Adipose tissue (tissue), 3 donors: ENCODE results near the gene NKAPL. TPM values are rescaled to one million over a fixed set of nuclear protein-coding genes. Genes with fewer than 3 reads are reported as not detected.

Experiments
- H3K27ac ChIP-seq: one replicate; pipeline ENCODE4 v1.5.1; 2013; ENCODE audit warnings: low read depth, low read length
- WGBS, 3 donors: extraction: QIAGEN DNeasy Blood & Tissue Kit; methylation state at CpG; one replicate each; pipeline ENCODE4 v1.1.7; 2013; 5-methylcytosine and 5-hydroxymethylcytosine counted together
- polyA plus RNA-seq, 3 donors: library from polyadenylated mRNA; stranded (reverse); fragments of 200-250 nt; gene quantifications; one replicate each; pipeline ENCODE4 v1.2.3, GENCODE V29; 2013
- donor health status: healthy with polysubstance abuse.
- donor health status: Bipolar disorder and iron deficiency.
- donor health status: healthy.

Gene NKAPL
- polyA plus RNA-seq = 1 to 10 TPM; 1.2 to 3.0 (median 2.4) TPM

- 26 to 34% (median 33%) methylated on average over 58 of the region's 58 CpGs for WGBS, 3 donors
- no peak within 1 kb of the TSS for H3K27ac ChIP-seq
Observed at GRCh38 chr6:28258877-28259777, at the start of gene NKAPL. TSS of gene NKAPL (plus strand) at chr6:28259297. CDS start at chr6:28259372, 75 bp downstream.

- H3K27ac ChIP-seq = no peak overlapping the region
- 36 to 55% (median 44%) methylated on average over 7 of the region's 7 CpGs for WGBS, 3 donors
Observed at GRCh38 chr6:28209753-28210535, 49.2 kb upstream of the NKAPL start.

- 7 to 16% (median 7%) methylated on average over 16 of the region's 16 CpGs for WGBS, 3 donors
- no peak overlapping the region for H3K27ac ChIP-seq
Observed at GRCh38 chr6:28211840-28212509, 47.1 kb upstream of the NKAPL start.

GRCh38 chr6:28212510-28213212 is 46.4 kb upstream of the NKAPL start:
- no peak overlapping the region for H3K27ac ChIP-seq

GRCh38 chr6:28213213-28213523 is 45.9 kb upstream of the NKAPL start:
- no peak overlapping the region for H3K27ac ChIP-seq
- 19 to 28% (median 22%) methylated on average over 2 of the region's 2 CpGs for WGBS, 3 donors

More at GRCh38 chr6:28212510-28213212, 46.4 kb upstream of the NKAPL start:
- 2% methylated on average over 21 of the region's 21 CpGs for WGBS, 3 donors

- 23 to 43% (median 31%) methylated on average over 8 of the region's 8 CpGs for WGBS, 3 donors
Observed at GRCh38 chr6:28215425-28215824, 43.7 kb upstream of the NKAPL start.

GRCh38 chr6:28217890-28218289 is 41.2 kb upstream of the NKAPL start:
- H3K27ac ChIP-seq = no peak overlapping the region

More at GRCh38 chr6:28215425-28215824, 43.7 kb upstream of the NKAPL start:
- H3K27ac ChIP-seq = no peak overlapping the region

GRCh38 chr6:28218312-28219248 is 40.5 kb upstream of the NKAPL start:
- H3K27ac ChIP-seq = no peak overlapping the region
- WGBS, 3 donors = 9 to 10% (median 9%) methylated on average over 54 to 56 of the region's 56 CpGs

More at GRCh38 chr6:28217890-28218289, 41.2 kb upstream of the NKAPL start:
- WGBS, 3 donors = 89 to 98% (median 95%) methylated on average over 12 of the region's 12 CpGs

- 30 to 44% (median 33%) methylated on average over 6 of the region's 6 CpGs for WGBS, 3 donors
- no peak overlapping the region for H3K27ac ChIP-seq
Observed at GRCh38 chr6:28220257-28221133, 38.6 kb upstream of the NKAPL start.

GRCh38 chr6:28224131-28225055 is 34.7 kb upstream of the NKAPL start:
- H3K27ac ChIP-seq = no peak overlapping the region
- 50 to 58% (median 54%) methylated on average over 9 of the region's 9 CpGs for WGBS, 3 donors

DNA sequence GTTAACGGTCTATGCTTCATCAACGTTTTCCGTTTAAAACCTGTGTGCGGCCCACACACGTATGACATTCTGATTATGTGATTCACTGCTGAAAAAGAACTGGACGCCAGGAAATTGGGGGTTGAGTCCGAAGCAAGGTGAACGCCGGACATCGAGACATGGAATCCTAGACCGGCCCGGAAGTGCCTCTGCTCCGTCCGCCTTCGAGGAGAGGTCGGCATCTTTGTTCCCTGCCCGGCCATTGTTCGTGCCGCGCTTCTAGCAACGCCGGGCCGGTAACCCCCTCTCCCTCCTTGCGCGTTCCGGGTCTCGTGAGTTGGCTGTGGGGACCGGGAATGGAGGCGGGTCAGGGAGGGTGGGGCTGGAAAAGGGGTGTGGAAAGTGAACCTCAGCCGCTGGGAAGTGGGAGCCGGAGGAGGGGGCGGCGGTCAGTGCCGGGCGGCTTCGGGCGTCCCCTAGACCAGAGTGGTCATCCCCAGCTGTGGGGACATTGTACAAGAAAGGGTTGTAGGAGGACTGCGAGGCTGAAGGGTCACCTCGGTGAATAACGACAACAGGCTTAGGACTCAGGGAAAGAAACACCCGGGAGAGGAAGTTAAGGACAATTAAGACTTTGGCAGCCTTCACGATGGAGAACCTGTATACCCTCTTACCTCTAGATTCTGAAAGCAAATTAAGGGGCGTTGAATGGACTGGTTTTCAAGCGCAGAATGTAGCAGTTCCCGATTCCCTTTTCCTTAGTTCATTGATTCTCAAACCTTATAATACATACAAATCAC is 33.9 kb upstream of the NKAPL start, which contains the start of gene ZSCAN9:
Gene ZSCAN9, plus strand, starts transcription at position 220 of the 779 bp plus-strand sequence. CDS start 1,810 bp downstream, outside the sequence.
- WGBS, 3 donors = 0 to 1% (median 1%) methylated on average over 45 of the region's 45 CpGs
- H3K27ac ChIP-seq = no peak within 1 kb of the TSS

- WGBS, 3 donors = 89 to 96% (median 92%) methylated on average over 2 of the region's 2 CpGs
- no peak overlapping the region for H3K27ac ChIP-seq
Observed at GRCh38 chr6:28226460-28226859, 32.6 kb upstream of the NKAPL start.

DNA sequence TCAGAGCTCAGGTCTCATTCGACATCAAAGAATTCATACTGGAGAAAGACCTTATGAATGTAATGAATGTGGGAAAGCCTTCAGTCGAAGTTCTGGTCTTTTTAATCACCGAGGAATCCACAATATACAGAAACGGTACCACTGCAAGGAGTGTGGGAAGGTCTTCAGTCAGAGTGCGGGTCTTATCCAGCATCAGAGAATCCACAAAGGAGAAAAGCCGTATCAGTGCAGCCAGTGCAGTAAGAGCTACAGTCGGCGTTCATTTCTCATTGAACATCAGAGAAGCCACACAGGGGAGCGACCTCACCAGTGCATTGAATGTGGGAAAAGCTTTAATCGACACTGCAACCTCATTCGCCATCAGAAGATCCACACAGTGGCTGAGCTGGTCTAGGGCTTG is 26.3 kb upstream of the NKAPL start:
- H3K27ac ChIP-seq = no peak overlapping the region
- WGBS, 3 donors = 95 to 97% (median 97%) methylated on average over 11 of the region's 11 CpGs

- 87 to 95% (median 87%) methylated on average over 3 of the region's 3 CpGs for WGBS, 3 donors
- no peak overlapping the region for H3K27ac ChIP-seq
Observed at GRCh38 chr6:28235912-28236452, 23.1 kb upstream of the NKAPL start.
